Measurements from ENCODE around the gene APLF. TPM values are rescaled to one million over a fixed set of nuclear protein-coding genes. Genes with fewer than 3 reads are reported as not detected.

The APLF gene
- total and polyA plus RNA-seq, 10 of the 15 experiments (the other 5 are each of a cell fraction or from before 2014, with no cell fraction given), result 0.66 to 2.8 (median 1.8) TPM

DNA sequence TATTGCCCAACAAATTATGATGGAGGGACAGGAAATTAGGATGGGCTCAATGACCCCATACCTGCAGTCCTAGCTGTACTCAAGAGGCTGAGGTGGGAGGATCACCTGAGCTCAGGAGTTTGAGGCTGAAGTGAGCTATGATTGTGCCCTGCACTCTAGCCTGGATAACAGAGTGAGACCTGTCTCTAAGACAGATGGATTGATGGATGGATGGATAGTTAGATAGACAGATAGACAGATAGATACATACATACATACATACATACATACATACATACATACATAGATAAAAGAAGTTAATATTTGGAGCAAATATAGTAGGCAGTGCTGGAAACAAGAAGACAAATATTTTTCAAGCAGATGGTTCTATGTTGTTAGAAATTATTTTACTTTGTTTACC lies 97.9 kb downstream of the APLF start:
- Histone ChIP-seq H4K20me1 (ENCODE audit: control insufficient read depth, insufficient read depth) (no peaks in the 10 kb centered on the region), H3K79me2 (ENCODE audit: control insufficient read depth, insufficient read depth, low read length) (no peaks in the 10 kb centered on the region), H3K9me3 (replicated peaks; ENCODE audit: control insufficient read depth, insufficient read depth, low read length) (no peaks in the 10 kb centered on the region), H3K9ac (ENCODE audit: control insufficient read depth, insufficient read depth, low read length) (no peak overlapping the region), H3K4me2 (ENCODE audit: control insufficient read depth, insufficient read depth) (no peak overlapping the region), H3K36me3 (ENCODE audit: control insufficient read depth in 2 of 2, insufficient read depth in 2 of 2, low read length in 1 of 2) (no peaks in the 10 kb centered on the region), H3K4me1 (ENCODE audit: control insufficient read depth, insufficient read depth, low read length) (no peaks in the 10 kb centered on the region), H2AFZ (ENCODE audit: control insufficient read depth, low read depth, low read length) (no peak overlapping the region), H3K27me3 (replicated peaks in 1 of 2; ENCODE audit: control insufficient read depth in 2 of 2, insufficient read depth in 2 of 2, low read length in 1 of 2) (no peaks in the 10 kb centered on the region), H3K4me3 (no peak overlapping the region), H3K27ac (ENCODE audit: control insufficient read depth, insufficient read depth) (no peak overlapping the region)
- RAD21 ChIA-PET (ENCODE audit: unreplicated experiment), result no interaction called here
- intact Hi-C loops (cut with micrococcal nuclease; ENCODE audit: unreplicated experiment), result no loop called here
- CTCF ChIA-PET, result interaction anchor here (1.0 to 1.7 kb wide), 2 partner anchors 11 to 30 kb away, joined by 6 to 8 read pairs; no protein-coding TSS in a partner anchor
- in situ Hi-C loops (cut with MboI), result no loop called here
- BruUV-seq (replicated peaks), result no TSS peak
- POLR2A ChIA-PET, result no interaction called here
- SMC1A ChIA-PET (ENCODE audit: uncharacterized antibody, unreplicated experiment), result no interaction called here
- TF ChIP-seq, protein P1, sequence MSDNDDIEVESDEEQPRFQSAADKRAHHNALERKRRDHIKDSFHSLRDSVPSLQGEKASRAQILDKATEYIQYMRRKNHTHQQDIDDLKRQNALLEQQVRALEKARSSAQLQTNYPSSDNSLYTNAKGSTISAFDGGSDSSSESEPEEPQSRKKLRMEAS (IDR thresholded peaks at IDR 0.05; ENCODE audit: low read depth, low read length), result no peak
- TF ChIP-seq ZNF274 (IDR thresholded peaks at IDR 0.05; ENCODE audit: insufficient read depth, insufficient read length) (no peak), SIX5 (IDR thresholded peaks at IDR 0.05; ENCODE audit: low read depth, low read length, severe bottlenecking) (no peak), SREBF1 (IDR thresholded peaks at IDR 0.05; ENCODE audit: low read length) (no peak), MYB (IDR thresholded peaks at IDR 0.05; ENCODE audit: borderline replicate concordance, low read depth, low read length) (no peak), BHLHE40 (IDR thresholded peaks at IDR 0.05; ENCODE audit: borderline replicate concordance in 1 of 2, low read depth in 2 of 2, low read length in 1 of 2) (no peak), KDM1A (IDR thresholded peaks at IDR 0.05; ENCODE audit: borderline replicate concordance) (no peak), ZSCAN29 (IDR thresholded peaks at IDR 0.05) (no peak), CHD4 (IDR thresholded peaks at IDR 0.05) (no peak), ZNF384 (IDR thresholded peaks at IDR 0.05; ENCODE audit: borderline replicate concordance, low read depth, low read length) (no peak)
- TF ChIP-seq, protein P2, sequence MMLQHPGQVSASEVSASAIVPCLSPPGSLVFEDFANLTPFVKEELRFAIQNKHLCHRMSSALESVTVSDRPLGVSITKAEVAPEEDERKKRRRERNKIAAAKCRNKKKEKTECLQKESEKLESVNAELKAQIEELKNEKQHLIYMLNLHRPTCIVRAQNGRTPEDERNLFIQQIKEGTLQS (IDR thresholded peaks at IDR 0.05; ENCODE audit: borderline replicate concordance, extremely low read depth, low read depth, low read length), result no peak
- no peak for FAIRE-seq
- no peak for ATAC-seq
- no peak for DNase-seq (ENCODE audit: low read depth, low spot score)

Data from GM12878 (cell line).